ENCODE data around the gene HOXA4.

HOXA4 gene

DNA sequence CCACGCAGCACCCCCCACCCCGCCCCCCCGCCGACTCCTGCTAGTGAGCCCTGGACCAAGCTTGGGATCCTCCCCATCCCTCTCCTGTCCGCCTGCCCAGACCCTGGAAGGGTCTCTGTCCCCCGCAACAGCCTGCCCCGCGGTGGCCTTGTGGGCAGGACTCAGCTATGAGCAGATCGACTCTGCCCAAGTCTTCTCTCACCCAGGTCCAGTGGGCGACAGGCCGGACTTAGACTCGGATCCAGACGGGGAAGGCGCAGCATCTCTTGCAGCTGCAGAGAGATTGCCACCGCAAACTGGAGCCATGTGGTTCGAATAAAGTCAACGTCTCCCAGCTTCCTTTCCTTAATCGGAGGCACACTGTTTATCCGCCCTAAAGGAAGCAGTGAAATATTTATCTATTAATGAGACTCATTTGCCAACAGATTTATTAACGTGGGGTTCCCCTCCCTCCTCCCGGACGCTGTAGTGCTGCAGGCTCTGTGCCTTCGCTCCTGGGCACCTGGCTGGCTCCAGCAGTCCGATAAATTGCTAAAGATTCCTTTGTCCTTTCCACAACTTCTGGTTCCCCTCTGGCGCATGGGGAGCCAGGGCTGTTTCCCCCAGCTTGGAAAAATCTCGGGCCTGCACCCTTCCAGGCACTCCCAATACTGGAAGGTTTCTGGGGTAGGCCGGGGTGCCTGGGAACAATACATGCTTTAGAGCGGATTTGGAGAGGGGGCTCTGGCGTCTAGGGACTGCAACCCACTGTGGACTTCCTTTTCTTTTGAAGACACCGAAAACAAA, 26.6 kb upstream of the HOXA4 start:
- no peak for DNase-seq

GRCh38 chr7:27156508-27156898, 25.9 kb upstream of the HOXA4 start, which contains the start of gene HOXA7:
Gene HOXA7 (minus strand): TSS chr7:27156675. CDS start chr7:27156545, 130 bp downstream.
- no peak for DNase-seq

DNA sequence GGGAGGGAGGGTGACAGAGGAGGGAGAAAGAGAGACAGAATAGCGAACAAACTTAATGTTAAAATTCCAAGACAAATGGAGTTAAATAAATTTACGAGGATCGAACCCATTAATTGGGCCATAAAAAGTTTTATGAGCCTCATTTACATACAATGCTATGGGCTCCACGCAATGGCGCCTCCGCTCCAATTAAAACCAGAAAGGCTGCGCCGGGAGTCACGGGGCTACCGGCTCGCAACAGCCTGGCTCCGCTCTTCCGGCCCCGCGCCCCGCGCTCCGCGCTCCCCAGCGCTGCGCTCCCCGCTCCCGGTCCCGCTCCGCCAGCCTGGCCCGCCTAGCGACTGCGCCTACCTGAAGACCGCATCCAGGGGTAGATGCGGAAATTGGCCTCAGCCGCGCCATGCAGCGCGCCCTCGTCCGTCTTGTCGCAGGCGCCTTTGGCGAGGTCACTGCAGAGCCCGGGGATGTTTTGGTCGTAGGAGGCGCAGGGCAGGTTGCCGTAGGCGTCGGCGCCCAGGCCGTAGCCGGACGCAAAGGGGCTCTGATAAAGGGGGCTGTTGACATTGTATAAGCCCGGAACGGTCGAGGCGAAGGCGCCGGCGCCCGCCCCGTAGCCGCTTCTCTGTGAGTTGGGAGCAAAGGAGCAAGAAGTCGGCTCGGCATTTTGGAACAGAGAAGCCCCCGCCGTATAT, 25.4 kb upstream of the HOXA4 start:
- no peak for DNase-seq

- no peak for DNase-seq
Measured at GRCh38 chr7:27154901-27155815, 24.6 kb upstream of the HOXA4 start.

GRCh38 chr7:27154369-27154768, 23.8 kb upstream of the HOXA4 start:
- DNase-seq = no peak

DNA sequence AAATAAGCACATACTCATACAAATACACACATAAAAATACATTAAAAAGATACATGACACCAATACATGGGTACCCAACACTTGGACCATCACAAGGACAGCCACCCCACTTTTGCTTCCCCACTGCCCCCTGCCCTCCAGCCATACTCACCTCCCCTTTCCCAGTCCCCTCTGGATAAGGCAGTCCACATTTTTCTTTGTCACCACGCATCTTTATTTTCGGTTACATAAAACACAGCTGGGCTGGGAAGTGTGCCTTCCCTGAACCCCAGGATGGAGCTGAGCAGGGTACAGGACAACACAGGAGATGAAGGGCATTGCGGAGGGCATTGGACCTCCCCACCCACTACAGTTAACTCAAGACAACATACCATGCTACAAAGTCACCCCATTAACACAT, 23.0 kb upstream of the HOXA4 start:
- no peak for DNase-seq

DNA sequence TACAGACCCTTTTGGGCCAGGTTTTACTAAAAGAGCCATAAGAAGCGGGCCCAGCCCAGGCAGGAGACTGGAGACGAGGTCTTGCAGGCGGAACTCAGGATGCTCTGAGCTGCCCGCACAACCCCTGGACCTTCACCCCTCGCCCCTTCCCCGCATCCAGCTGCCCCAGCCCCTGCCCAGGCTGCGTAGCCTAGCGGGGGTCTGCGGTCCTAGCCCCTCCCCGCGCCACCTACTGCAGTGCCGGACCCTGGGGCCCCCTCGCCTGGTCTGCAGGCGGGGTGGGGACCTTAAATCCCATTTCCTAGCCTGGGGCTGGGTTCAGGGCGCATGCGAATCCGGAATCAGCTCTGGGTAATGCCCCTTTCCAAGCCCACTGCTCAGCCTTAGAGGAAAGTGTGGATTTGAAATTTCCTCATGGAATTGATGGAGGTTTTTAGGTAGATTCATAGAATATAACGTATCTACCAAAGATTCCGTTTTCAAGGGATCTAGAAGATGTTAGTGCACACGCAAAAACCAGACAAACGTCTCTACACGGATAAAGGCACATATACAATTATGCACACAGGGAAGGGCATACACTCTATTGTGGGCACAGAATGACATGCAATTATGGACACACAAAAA, 22.4 kb upstream of the HOXA4 start:
- DNase-seq = no peak

GRCh38 chr7:27151931-27152815, 21.6 kb upstream of the HOXA4 start, which contains the start of gene HOXA3:
Gene HOXA3 (minus strand): TSS chr7:27152583. CDS start chr7:27110640, 41,943 bp downstream.
- no peak for DNase-seq

GRCh38 chr7:27151341-27151930, 20.9 kb upstream of the HOXA4 start:
- DNase-seq = no peak

DNA sequence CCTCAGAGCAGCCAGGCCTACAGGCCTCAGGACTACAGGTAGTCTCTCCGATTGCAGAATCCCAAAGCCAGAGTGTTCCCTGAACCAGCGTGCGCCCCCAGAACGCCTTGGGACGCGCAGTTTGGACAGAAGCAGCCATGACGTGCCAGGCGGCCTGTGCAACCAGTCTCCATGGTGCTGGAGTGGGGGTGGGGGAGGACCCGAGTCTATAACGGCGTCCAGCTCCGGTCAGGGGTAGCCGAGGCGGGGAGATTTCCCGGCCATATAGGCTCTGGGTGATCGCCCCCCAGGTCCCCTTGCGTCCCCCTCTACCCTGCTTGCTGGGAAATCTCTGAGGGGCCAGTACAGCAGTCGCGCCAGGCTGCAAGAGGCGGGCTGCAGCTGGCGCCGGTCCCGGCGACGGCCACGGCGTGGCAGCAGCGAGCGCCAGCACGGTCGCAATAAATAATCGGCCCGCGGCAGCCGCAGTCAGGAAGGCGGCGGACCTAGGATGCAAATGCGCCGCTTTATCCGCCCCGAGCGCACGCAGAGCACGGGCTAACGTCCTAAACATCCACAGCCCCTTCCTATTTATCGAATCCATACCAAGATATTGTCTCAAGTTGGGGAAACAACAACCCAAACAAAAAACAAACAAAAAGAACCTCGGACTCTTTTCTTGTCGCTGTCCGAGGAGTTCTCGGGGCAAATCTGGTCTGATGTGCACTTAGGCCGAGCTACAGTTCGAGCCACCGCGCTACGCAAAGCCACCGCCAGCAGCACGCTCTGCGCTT, 20.2 kb upstream of the HOXA4 start:
- no peak for DNase-seq

DNA sequence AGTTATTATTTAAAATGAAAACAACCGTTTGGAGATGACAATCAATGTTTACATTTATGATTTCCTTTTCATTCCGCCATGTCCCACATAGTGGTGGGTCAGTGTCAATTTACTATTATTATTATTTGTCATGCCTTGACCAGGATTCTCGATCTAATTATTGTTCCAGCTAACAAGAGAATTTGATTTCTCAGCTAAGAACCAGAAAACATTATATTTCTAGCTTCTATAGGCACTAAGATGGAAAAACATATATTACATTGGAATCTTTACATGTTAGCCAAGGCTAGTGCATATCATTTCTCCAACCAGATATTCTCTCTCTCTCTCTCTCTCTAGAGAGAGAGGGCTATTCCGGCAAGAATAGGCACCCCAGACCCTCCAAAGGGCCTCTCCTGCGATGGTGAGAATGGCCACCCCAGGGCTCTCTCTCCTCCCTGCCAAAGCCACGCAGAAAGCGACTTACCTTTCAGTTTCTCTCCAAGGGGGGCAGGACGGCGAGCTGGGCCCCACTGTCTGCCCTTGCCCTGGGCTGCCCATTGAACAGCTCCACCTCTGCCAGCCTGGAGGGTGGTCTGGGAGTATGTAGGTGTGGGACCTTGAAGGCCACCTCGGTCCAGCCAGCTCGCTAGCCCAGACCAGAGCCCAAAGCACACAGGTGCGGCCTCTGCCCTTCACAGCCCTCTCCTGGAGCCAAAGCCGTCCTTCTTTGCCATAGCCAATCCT, 19.4 kb upstream of the HOXA4 start:
- no peak for DNase-seq

DNA sequence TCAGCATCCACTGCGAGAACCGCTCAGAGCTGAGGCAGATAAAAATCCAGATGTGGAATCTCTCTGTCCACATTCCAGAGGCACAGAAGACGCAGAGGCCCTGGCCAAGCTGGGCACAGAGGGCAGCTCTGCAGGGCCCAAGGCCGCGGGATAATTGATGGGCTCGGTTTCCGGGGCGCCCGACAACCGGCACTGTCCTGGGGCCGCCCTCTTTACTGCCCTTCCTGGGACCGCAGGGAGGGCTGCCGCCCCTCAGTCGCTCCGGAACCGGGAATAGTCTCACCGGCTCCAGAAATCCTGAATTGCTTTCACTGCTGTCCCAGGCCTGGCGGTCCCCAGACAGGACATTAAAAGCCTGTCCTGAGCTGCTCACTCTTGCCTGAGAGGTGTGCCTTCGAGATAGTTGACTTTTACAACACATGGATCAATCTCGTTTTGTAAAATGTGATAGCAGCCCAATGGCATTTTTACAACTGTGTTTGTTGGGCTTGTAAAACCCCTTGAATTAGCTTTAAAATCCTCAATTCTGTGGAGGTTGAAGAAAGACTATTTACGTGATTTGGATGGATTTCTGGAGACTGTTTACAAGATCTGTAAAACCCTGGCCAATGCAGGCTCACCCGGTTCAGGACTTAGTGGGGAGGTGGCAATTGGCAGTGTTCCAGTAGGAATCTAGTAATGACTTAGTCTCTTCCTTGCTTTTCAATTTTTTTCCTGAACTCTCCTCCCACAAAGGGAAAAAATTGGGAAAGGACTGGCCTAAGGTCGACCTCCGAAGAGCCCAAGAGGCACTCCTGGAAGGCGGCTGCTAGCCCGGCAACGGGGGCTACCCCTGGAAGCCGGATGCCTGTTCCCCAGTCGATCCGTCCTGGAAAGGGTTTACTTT, 18.4 kb upstream of the HOXA4 start:
- DNase-seq = no peak

DNA sequence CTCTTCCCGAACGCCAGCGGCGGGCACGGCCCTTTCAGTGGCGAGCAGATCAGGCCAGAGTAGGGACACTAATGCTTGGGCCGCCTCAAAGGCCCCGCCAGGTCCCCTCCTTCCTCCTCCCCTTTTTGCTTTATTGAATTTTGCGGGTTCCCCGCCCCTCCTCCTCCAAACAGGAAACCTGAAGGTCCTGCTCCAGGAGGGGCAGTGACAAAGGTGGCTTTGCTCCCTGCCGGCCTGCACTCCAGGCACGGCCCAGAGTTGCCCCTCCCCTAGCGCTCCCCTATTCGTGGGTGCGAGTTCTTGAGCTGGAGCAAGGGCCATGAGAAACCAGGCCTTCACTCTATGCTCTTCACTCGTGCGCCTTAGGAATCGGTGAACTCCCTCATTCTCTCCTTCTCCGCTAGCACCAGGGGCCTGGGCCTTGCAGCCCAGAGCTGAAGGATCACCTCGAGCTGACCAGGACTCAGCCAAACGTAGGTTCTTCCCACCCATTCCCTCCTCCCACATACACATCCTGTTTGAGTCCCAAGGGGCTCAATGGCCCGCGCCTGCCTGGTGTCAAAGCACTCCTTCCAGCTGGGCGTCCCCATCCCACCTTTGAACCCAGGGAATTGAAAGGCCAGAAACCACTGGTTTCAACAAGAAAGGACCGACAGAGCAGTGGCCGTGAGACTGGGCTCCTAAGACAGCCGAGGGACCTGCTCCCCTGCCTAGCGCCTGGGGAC, 17.6 kb upstream of the HOXA4 start:
- no peak for DNase-seq

DNA sequence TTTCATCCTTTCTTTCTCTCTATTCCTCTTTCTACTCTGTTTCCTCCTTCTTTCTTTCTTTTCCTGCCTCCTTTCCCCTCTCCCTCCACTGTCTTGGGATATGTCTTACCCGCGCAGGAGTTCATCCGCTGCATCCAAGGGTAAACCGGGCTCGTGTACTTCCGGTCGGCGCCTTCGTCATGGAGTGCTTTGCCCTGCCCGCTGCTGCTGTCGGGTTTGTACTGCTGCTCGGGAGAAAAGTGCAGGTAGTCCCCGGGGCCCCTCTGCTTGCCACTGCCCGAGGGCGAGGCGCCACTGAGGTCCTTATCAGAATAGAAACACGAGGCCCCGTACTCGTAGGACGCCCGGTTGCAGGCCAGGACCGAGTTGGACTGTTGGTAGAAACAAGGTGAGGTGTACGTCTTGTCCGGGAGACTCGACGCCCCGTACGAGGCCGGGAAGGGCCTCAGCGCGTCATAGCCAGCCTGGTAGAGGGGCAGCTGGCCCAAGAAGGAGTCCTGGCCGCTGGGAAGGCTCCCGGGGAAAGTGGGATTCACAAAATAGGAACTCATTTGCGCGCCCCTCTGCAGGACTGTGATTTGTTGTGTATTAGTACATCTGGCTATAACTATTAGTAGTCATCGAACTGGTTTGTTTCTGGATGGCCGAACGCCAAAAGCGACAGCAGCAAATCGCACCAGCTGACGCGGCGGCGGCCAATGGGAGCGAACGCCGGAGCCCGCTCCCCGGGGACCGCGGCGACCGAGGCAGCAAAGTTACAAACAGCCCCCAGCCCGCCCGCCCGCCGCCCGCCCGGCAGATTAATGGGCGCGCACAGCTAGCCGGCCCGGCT, 16.9 kb upstream of the HOXA4 start, which contains the start of gene HOXA6:
Gene HOXA6 (minus strand): TSS at position 576 of the 832 bp plus-strand sequence. CDS start 25 bp downstream, at position 551.
- no peak for DNase-seq

DNA sequence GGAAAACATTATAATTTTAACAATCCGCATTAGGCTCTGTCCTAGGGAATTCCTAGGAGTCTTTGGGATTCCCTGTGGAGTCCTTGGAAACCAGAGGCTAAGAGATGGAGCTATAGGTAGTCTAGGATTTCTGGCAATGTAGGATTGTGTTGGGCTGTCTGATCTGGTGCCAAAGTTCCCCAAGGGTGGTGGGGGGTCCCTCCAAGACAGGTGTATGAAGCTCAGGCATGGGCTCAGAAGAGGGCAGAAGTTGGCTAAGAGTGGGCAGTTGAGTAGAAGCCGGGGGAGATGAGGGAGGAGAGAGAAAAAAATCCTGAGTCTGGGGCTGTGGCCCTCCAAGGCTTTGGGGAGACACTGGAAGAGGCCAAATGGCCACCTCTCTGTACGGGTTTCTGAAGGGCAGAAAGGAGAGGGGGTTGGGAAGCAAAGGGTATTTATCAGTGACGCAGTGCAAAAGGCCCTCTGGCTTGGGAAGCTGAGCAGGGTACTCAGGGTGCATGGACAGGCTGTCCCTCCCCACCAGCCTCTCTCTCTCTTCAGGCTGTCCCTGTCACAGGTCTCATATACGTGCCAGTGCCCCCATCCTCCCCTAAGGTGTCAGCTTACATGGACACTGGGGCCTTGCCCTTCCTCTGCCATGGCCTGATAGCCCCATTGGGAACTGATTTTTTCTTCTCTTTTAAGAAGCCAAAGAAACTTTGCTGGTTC, 16.1 kb upstream of the HOXA4 start:
- no peak for DNase-seq

GRCh38 chr7:27145914-27146412, 15.4 kb upstream of the HOXA4 start:
- no peak for DNase-seq
